Measurements from ENCODE around the gene TMEM45A.
"Not testable (repeated sequence)": the region's sequence is repeated elsewhere in the genome, so short reads cannot be mapped to it uniquely, and the experiment has no call there.

TMEM45A gene, protein sequence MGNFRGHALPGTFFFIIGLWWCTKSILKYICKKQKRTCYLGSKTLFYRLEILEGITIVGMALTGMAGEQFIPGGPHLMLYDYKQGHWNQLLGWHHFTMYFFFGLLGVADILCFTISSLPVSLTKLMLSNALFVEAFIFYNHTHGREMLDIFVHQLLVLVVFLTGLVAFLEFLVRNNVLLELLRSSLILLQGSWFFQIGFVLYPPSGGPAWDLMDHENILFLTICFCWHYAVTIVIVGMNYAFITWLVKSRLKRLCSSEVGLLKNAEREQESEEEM

DNA sequence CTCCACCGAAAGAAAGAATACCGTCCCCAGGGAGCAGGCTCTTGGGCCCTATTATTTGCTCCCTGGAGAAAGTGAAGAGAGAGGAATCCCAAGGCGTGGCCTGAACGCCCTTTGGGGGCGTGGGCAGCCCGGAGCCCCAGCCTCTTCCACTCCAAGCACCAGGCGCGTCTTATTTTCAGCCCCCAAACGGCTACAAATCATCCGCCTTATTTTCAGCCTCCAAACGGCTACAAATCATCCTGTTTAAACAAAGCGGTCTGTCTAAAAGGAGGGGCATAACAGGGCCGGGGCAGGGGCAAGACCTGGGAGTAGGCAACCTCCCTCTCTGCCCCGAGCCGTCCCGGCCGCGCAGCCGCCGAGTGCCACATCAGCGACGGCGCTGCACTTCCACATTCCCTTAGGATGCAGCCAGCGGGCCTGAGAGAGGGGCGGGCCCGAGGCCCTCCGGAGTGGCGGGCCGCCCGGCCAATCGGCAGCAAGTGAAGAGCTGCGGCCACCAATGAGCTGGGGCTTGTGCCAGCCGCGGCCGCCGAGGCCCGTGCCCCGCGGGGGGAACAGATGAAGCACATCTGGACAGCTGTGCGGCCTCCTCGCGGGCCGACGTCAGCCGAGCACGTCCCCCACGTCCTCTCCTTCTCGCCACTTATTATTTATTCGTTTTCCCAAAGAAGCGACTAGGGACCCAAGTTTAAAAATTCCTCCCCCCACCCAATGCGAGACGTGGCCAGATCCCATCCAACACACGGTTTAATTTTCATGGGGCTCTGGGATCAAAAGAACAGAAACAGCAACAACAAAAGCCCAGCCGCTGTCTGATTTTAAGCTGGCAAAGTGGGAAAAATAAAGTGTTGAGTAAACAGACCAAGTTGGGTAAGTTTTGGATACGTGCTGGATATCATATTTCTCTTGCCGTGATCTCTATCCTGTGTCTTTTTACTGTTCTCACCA lies at the start of gene TMEM45A:
TSS of gene TMEM45A (plus strand) at position 561 of the 948 bp plus-strand sequence. CDS start 62,593 bp downstream, outside the sequence.
- DNase-seq, result peak; percentile 98

DNA sequence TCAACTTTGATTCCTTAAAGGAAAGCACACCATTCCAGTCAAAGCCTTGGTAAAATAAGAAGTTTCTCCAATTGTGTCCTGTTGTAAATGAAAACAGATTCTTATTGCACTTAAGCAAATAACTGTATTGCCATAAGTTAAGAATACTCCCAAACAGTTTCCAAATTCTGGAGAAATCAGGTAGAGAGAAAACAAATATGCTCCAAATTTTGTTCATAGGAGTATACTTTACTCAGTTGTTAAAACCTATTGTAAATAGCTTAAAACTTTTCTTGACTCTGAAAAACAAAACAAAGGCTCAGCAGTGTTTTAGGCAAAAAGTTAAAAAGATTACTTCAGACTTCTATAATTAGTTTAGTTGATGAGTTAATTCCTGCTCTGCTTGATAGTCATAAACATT lies 48.7 kb upstream of the TMEM45A start:
- no peak for DNase-seq

DNA sequence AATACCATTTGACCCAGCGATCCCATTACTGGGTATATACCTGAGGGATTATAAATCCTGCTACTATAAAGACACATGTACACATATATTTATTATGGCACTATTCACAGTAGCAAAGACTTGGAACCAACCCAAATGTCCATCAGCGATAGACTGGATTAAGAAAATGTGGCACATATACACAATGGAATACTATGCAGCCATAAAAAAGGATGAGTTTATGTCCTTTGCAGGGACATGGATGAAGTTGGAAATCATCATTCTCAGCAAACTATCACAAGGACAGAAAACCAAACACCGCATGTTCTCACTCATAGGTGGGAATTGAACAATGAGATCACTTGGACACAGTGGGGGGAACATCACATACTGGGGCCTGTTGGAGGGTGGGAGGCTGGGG lies 45.4 kb upstream of the TMEM45A start:
- DNase-seq, result not testable (repeated sequence)

DNA sequence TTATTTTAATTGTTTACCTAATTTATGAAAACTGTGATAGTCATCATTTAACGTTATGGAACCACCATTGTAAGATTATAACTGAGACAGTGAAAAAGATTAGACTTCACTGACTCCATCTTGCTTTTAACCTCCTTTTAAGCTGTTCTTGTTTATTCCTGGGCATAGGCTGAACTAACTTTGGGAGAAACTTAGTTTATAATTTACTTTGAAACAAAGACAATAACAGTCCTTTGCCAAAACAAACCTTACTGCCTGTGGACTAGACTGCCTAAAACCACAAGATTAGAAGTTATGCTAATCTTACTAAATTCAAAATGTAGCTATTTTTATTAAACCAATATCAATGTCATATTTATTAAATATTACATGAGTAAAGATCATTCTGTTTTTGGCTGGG lies 44.3 kb upstream of the TMEM45A start:
- no peak for DNase-seq

DNA sequence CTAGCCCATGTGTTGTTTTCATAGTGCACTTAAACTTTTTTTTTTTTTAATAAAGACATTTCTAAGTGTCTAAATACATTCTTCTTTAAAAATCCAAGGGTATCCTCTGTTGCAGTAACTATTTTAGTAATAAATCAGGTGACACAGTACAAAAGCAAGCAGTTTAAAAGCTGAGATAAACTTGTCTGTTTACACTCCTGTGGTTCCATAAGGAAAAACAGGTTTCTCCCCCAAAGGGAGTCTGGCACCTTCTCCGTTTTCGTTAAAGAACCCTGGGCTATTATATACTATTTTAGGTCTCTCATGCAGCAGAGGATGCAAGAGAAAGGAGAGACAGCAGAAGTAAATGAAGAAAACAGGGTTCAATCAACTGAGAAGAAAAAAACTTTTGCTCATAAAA lies 43.2 kb upstream of the TMEM45A start:
- no peak for DNase-seq

DNA sequence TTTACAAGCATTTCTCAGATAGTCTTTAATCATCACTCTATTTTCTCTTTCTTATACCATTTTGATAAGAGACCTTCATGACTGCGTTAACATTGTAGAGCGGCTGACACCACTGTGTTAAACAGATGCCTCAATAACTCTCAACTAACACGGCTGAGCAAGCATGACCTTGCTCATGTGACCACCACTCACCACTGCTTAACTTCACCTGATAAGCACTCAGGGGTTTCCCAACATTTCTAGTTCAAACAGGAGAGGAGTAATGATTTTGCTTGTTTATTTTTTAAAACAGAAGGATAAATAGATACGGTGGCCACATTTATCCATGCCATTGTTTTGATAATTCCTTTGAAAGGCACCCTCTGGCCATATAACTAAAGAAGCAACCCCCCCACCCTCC lies 37.7 kb upstream of the TMEM45A start:
- DNase-seq, result no peak

DNA sequence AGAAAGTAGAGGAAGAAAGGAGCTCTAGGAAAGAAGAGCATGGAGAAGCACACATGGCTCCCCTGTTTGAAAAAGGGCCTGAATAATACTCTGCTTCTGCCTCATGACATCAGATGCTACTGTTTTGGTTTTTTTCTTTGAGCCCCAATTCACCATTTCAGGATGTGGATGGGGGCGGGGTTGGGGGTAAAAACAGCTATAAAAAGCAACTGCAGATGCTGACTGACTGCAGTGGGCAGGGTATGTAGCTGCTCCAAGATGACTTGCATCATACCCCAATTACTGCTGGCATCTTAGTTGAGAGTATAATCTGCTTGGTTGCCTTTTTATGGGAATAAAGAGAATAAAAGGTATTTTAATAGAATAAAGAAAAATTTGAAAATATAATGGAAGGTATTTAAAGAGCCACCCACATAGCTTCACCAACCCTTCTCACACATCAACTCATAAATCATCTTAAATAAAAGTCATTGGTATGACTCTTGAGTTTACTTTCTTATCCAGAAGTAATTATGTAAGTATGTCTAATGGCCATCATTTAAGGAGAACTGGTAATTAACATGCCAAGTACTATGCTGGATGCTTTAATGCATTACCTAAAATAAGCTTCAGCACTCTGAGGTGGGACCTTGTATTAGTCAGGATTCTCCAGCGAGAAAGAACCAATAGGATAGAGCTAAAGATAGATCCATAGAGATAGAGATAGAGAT lies 36.4 kb upstream of the TMEM45A start:
- no peak for DNase-seq

DNA sequence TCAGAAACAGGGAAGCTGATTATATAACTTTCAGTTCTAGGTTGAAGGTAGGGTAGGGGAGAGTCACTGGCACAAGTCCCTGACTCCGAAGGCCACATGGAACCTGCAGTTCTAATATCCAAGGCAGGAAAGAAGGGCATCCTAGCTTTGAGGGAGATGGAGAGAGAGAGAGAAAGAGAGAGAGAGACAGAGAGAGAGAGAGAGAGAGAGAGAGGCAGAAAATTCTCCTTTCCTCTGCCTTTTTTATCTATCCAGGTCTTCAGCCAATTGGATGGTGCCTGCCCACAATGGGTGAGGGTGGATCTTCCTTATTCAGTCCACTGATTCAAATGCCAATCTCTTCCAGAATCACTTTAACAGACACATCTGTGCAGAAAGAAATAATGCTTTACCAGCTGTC lies 35.7 kb upstream of the TMEM45A start:
- no peak for DNase-seq

DNA sequence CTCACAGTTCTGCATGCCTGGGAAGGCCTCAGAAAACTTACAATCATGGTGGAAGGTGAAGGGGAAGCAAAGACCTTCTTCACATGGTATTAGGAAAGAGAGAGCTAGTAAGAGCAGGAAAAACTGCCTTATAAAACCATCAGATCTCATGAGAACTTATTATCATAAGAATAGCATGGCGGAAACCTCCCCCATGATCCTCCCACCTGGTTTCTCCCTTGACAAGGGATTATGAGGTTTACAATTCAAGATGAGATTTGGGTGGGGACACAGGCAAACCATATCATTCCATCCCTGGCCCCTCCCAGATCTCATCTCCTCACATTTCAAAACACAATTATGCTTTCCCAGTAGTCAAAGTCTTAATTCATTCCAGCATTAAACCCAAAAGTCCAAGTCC lies 34.6 kb upstream of the TMEM45A start:
- no peak for DNase-seq

DNA sequence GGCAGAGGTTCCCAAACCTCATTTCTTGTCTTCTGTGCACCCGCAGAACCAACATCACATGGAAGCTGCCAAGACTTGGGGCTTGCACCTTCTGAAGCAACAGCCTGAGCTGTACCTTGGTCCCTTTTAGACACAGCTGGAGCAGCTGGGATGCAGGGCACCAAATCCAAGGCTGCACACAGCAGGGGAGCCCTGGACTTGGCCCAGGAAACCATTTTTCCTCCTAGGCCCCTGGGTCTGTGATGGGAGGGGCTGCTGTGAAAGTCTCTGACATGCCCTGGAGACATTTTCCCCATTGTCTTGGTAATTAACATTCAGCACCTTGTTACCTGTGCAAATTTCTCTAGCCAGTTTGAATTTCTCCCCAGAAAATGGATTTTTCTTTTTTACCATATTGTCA lies 33.6 kb upstream of the TMEM45A start:
- no peak for DNase-seq

DNA sequence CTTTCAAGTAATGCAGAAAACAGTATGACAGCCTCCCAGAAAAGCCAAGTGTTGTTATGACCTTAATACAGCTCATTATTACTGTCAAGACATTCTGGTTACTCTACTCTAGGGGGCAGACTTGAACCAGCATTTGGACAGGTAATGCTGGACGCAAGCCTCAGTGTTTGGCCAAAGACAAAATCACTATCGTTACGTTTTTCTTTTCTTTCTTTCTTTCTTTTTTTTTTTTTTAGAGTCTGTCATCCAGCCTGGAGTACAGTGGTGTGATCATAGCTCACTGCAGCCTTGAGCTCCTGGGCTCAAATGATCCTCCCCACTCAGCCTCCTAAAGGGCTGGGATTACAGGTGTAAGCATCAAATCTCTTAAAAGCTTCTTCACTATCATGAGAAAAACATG lies 29.4 kb upstream of the TMEM45A start:
- DNase-seq, result no peak

DNA sequence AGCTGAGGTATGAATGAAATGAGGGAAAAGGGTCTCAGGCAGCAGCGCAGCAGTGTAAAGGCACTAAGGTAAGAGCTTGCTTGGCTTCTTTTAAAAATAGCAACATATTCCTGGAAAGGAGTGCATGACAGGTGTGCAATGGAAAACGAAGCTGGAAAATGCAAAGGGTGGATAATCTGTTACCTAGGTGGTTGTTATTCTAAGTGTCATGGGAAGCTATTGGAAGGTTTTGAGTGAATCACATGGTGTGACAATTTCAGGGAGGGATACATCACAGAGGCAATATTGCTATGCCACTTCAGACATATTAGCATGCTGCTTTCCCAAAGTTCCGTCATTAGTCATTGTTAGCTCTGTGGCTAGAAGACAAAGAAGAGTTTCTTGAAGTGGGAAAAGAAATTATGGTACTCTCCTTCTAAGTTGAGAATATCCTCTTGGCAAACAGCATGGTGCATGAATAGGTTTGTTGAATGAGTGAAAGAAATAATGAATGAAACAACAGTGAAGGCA lies 28.7 kb upstream of the TMEM45A start:
- DNase-seq, result no peak

DNA sequence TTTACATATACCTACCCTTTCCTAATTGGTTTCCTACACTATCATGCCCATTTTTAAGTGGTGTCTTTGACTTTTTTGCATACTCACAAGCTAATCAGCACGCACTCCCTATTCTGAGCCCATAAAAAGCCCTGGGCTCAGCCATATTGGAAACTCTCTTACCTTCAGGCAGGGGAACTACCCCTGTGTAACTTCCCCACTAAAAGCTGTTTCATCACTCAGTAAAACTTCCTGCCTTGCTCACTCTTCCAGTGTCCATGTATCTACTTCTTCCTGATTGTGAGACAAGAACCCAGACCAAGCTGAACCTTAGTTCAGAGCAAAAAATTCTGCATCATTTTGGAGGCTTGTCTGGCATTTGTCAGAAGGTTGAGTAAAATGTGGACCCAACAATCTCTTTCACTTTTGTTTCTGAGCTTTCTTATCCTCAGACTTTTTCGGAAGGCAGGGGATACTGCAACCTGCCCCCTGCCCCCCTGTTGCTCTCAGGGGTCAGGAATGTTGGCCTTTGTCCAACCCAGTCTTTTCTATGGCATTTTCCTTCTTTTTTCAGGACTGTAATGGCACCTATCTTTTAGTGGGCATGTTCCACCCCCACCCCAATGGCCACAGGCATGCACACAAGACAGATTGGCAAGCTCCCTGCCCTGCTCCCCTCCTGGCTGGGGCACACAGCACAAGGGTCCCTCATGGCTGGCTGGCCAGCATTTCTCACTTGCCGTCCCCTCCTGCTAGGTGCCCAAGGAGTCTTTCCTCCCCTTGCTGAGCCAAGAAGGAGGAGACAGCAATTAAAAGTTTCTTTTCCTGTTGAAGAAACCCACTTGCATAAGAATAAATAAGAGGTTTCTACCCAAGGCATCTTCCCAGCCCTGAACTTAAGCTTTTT lies 26.3 kb upstream of the TMEM45A start:
- DNase-seq, result no peak

DNA sequence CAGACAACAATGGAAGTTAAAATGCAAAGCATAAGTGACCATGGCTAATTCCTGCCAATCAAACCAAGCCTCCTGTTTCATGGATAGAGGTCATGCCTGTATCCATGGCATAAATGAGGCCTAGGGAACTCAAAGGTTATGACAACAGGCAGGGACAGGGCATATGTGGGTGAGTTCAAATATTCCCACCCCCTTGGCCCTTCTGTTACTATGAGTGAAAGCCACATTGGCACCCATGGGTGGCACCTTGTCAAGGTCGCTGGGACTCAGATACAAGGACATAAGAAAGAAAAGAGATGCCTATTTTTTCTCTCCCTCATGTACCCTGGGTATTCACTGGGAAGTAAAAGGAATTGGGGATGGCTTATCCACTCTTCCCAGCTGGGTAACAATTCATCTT lies 25.3 kb upstream of the TMEM45A start:
- DNase-seq, result no peak

DNA sequence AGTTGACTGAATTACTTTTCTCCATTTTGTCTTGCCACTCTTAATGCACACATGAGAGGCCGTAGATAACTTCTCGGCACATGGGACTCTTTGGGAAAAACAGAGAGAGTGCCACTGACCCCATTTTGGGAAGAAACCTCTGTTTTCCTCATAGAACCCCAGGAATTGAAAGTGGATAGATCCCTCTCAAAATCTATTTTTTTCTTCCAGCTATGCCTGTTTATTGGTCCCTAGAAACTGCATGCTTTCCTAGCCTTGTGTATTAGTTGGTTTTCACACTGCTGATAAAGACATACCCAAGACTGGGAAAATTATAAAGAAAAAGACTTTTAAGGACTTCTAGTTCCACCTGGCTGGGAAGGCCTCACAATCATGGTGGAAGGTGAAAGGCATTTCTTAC lies 23.7 kb upstream of the TMEM45A start:
- DNase-seq, result no peak

DNA sequence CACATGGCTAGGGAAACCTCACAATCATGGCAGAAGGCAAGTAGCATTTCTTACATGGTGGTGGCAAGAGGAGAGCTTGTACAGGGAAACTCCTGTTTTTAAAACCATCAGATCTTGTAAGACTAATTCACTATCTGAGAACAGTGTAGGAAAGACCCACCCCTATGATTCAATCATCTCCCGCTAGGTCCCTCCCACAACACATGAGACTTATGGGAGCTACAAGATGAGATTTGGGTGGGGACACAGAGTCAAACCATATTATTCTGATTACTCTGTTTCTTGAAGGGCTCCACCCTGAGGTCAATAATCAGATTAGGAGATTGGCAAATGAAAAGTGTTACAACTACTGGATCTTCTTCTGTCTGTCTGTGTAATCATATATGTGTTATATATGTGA lies 21.5 kb upstream of the TMEM45A start:
- no peak for DNase-seq

DNA sequence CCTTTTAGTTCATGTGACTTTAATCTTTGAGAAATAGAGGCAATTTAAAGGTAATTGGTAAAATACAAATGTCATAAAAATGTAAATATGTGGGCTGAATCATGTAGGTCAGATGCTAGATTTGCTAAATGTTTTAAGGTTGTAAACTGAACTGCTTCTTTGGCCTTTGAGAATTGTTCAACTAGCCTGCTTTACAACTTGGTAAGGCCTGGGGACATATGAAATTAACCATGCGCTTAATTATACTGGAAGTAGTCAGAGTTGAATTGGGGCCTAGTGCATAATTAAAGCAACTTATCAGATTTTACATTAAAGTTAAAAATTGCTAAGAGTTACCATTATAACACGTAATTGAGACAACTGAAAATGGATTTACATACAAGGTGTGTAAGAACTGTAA lies 21.0 kb upstream of the TMEM45A start:
- no peak for DNase-seq

DNA sequence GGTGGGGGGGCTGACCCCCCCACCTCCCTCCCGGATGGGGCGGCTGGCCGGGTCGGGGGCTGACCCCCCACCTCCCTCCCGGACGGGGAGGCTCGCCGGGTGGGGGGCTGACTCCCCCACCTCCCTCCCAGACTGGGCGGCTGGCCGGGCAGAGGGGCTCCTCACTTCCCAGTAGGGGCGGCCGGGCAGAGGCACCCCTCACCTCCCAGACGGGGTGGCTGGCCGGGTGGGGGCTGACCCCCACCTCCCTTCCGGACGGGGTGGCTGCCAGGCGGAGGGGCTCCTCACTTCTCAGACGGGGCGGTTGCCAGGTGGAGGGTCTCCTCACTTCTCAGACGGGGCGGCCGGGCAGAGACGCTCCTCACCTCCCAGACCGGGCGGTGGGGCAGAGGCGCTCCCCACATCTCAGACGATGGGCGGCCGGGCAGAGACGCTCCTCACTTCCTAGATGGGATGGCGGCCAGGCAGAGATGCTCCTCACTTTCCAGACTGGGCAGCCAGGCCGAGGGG lies 14.5 kb upstream of the TMEM45A start:
- DNase-seq, result not testable (repeated sequence)

DNA sequence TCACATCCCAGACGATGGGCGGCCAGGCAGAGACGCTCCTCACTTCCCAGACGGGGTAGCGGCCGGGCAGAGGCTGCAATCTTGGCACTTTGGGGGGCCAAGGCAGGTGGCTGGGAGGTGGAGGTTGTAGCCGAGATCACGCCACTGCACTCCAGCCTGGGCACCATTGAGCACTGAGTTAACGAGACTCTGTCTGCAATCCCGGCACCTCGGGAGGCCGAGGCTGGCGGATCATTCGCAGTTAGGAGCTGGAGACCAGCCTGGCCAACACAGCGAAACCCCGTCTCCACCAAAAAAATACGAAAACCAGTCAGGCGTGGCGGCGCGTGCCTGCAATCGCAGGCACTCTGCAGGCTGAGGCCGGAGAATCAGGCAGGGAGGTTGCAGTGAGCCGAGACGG lies 13.9 kb upstream of the TMEM45A start:
- not testable (repeated sequence) for DNase-seq

DNA sequence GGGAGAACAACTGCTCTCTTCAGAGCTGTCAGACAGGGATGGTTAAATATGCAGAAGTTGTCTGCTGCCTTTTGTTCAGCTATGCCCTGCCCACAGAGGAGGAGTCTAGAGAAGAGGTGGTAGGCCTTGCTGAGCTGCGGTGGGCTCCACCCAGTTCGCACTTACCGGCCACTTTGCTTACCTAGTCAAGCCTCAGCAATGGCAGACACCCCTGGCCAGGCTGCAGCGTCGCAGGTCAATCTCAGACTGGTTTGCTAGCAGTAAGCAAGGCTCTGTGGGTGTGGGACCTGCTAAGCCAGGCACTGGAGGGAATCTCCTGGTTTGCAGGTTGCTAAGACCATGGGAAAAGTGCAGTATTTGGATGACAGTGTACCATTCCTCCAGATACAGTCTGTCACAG lies 12.3 kb upstream of the TMEM45A start:
- DNase-seq, result no peak

DNA sequence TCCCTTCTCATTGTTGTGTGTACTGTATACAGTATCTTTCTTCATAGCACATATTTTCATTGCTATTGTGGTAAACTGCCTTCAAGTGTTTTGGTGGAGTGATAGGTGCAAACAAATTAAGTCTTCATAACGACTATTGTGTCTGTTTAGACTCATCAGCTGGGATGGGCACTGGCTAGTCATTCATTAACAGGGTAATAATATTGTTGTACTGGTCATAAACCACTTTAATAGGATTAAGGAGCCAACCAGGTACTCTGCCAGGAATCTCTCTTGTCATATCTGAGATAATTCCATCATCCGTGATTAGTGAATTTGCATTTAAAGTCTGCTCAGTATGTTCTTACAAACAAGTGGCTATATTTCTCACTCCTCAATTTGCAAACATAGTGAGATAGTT lies 10.2 kb upstream of the TMEM45A start:
- DNase-seq, result no peak

DNA sequence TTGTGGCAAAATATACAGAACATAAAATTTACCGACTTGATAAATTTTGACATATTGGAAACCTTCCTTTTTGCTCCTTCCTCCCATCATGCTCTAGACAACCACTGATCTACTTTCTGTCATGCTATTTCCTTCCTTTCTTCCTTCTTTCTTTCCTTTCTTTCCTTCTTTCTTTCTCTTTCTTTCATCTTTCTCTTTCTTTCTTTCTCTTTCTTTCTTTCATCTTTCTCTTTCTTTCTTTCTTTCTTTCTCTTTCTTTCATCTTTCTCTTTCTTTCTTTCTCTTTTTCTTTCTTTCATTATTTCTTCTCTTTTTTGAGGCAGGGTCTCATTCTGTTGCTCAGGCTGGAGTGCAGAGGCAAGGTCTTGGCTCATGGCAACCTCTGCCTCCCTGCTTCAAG lies 8.9 kb upstream of the TMEM45A start:
- DNase-seq, result no peak
